ENCODE results near the gene ARL8A. TPM values are rescaled to one million over a fixed set of nuclear protein-coding genes. Genes with fewer than 3 reads are reported as not detected.

The ARL8A gene
- total and polyA plus RNA-seq, 2 of the 4 experiments (the other 2 are of a cell fraction), result 18.1 to 30.7 TPM

DNA sequence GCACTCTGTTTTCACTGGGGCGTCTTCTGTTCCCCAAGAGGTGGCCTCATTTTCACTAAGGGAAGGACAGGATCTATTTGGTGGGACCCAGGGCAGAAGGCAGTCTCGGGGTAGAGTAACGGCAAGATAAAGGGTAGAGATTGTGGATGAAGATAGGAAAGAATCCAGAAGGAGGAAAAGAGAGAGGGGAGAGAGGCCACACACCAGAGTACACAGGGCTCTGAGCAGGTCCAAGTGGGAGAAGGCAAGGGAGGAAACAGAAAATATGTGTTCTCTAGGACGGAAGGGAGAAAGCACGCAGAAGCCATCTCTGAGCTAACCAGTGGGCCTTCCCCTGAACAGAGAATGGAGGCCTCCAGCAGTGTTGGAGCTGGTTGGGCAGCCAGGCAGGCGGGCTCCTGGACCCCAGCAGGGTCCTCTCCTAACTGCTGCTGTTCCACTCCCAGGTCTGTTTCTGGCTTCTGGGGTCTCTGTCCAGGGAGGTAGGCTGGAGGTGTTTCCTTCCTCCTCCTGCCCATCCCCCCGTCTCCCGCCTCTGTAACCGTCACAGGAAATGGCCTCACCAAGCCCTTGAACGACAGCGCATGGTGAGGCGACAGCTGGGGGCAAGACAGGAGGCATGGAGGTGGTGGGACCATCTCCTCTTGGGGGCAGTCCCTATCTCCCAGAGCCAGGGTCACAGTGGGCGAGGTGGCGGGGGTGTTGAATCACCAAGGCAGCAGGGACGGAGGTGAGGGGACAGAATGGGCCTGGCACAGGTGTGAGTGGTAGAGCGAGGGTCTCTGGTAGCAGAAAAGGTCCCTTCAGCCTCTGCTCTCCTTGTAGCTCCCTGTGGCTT, 15.2 kb upstream of the ARL8A start:
- no peak overlapping the region for H2AFZ ChIP-seq (replicated peaks; ENCODE audit: low read length, poor library complexity)
- CTCF ChIA-PET, result interaction anchor here (0.6 kb wide), 2 partner anchors 67 to 1562 kb away, joined by 3 read pairs; no protein-coding TSS in a partner anchor
- H3K56ac ChIP-seq (ENCODE audit: extremely low read depth, insufficient read depth, low read length), result no peak overlapping the region
- H3K27ac ChIP-seq (ENCODE audit: insufficient read depth, low read length), result no peak overlapping the region
- H2AK9ac ChIP-seq (replicated peaks; ENCODE audit: low read depth, low read length, poor library complexity), result no peak overlapping the region
- no peak overlapping the region for H2AK5ac ChIP-seq (ENCODE audit: low read depth, low read length)
- no peak overlapping the region for H3K18ac ChIP-seq (ENCODE audit: low read depth, low read length)
- H3K9ac ChIP-seq (ENCODE audit: low read depth, low read length), result no peak overlapping the region
- no peaks in the 10 kb centered on the region for H3K9me1 ChIP-seq (ENCODE audit: insufficient read depth, low read length)
- in situ Hi-C loops (cut with MboI; ENCODE audit: low sequenced_read_pairs), result no loop called here
- H2BK5ac ChIP-seq (ENCODE audit: low read depth, low read length, poor library complexity, severe bottlenecking), result no peak overlapping the region
- intact Hi-C loops (cut with micrococcal nuclease), result loop anchor here (10.0 kb wide), 1 partner anchor 885 kb away; no protein-coding TSS in a partner anchor
- H4K91ac ChIP-seq (ENCODE audit: insufficient read depth, low read depth, low read length), result no peak overlapping the region
- H3K14ac ChIP-seq (replicated peaks; ENCODE audit: low read depth, low read length), result no peak overlapping the region
- H2BK20ac ChIP-seq (ENCODE audit: low read depth, low read length), result no peak overlapping the region
- no peaks in the 10 kb centered on the region for H3K36me3 ChIP-seq (ENCODE audit: control insufficient read depth, insufficient read depth, low read length)
- no peaks in the 10 kb centered on the region for H3K79me1 ChIP-seq (ENCODE audit: low read depth in 1 of 2, low read length in 2 of 2)
- peaks cover 31% of the 10 kb centered on the region; the same call in 1 of the 2 replicates for H3K27me3 ChIP-seq (ENCODE audit: control insufficient read depth, insufficient read depth, low read length)
- no peak for ATAC-seq (ENCODE audit: low read depth)
- 88% methylated on average over 2 of the region's 16 CpGs; no CpG with 5 or more reads in 1 of the 2 experiments for WGBS, 2 experiments (ENCODE audit: extremely low coverage in 2 of 2, insufficient read length in 1 of 2)
- H4K5ac ChIP-seq (ENCODE audit: low read depth, low read length), result no peak overlapping the region
- no peak overlapping the region for H4K8ac ChIP-seq (ENCODE audit: low read depth in 2 of 2, low read length in 2 of 2)
- no peak overlapping the region for H3K4ac ChIP-seq (ENCODE audit: low read depth, low read length)
- TF ChIP-seq RAD21 (IDR thresholded peaks at IDR 0.05; ENCODE audit: low read length) (no peak), BHLHE40 (IDR thresholded peaks at IDR 0.05; ENCODE audit: low read depth, low read length) (no peak), MXI1 (IDR thresholded peaks at IDR 0.05; ENCODE audit: borderline replicate concordance, low read depth, low read length) (no peak)
- TF ChIP-seq, protein P1, sequence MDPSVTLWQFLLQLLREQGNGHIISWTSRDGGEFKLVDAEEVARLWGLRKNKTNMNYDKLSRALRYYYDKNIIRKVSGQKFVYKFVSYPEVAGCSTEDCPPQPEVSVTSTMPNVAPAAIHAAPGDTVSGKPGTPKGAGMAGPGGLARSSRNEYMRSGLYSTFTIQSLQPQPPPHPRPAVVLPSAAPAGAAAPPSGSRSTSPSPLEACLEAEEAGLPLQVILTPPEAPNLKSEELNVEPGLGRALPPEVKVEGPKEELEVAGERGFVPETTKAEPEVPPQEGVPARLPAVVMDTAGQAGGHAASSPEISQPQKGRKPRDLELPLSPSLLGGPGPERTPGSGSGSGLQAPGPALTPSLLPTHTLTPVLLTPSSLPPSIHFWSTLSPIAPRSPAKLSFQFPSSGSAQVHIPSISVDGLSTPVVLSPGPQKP (IDR thresholded peaks at IDR 0.05; ENCODE audit: borderline replicate concordance, low read depth, low read length), result no peak
- TF ChIP-seq, protein P2, sequence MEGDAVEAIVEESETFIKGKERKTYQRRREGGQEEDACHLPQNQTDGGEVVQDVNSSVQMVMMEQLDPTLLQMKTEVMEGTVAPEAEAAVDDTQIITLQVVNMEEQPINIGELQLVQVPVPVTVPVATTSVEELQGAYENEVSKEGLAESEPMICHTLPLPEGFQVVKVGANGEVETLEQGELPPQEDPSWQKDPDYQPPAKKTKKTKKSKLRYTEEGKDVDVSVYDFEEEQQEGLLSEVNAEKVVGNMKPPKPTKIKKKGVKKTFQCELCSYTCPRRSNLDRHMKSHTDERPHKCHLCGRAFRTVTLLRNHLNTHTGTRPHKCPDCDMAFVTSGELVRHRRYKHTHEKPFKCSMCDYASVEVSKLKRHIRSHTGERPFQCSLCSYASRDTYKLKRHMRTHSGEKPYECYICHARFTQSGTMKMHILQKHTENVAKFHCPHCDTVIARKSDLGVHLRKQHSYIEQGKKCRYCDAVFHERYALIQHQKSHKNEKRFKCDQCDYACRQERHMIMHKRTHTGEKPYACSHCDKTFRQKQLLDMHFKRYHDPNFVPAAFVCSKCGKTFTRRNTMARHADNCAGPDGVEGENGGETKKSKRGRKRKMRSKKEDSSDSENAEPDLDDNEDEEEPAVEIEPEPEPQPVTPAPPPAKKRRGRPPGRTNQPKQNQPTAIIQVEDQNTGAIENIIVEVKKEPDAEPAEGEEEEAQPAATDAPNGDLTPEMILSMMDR (conservative IDR thresholded peaks at IDR 0.05; ENCODE audit: low read depth, low read length), result no peak
- dilution Hi-C loops (cut with HindIII; ENCODE audit: low sequenced_read_pairs, unreplicated experiment), result no loop called here
- POLR2A ChIA-PET (ENCODE audit: unreplicated experiment), result no interaction called here
- DNase-seq, result no peak
- no peak overlapping the region for H2BK15ac ChIP-seq (ENCODE audit: low read depth, low read length)
- H3K9me3 ChIP-seq (ENCODE audit: control insufficient read depth, insufficient read depth, low read length), result no peaks in the 10 kb centered on the region
- no peak overlapping the region for H3K4me3 ChIP-seq (ENCODE audit: insufficient read depth, low read depth, low read length)
- H2BK120ac ChIP-seq (ENCODE audit: low read depth, low read length), result no peak overlapping the region
- no TSS peak for BruUV-seq (replicated peaks)
- H3K4me1 ChIP-seq (ENCODE audit: control insufficient read depth, insufficient read depth, low read length), result no peaks in the 10 kb centered on the region
- no peak overlapping the region for H3K4me2 ChIP-seq (ENCODE audit: low read depth, low read length)
- no peaks in the 10 kb centered on the region for H4K20me1 ChIP-seq (ENCODE audit: insufficient read depth, low read length)
- H3K23ac ChIP-seq (ENCODE audit: low read depth, low read length), result no peak overlapping the region

Data from IMR-90 (cell line).